IMR-90 (cell line): ENCODE results near the gene ARHGEF3. TPM values are rescaled to one million over a fixed set of nuclear protein-coding genes. Genes with fewer than 3 reads are reported as not detected.

ENCODE experiments used
- ATAC-seq: fragments of 200-7000 bp; cut with Tn5 transposase; 2 replicates; pipeline ENCODE4 v1.9.1; 2020; ENCODE audit warnings: low read depth, mild to moderate bottlenecking, moderate library complexity
- BruUV-seq: library from RNA; stranded (reverse); fragments of 400-500 nt; replicated peaks from 2 replicates; lab custom pipeline; 2021; lab: Mats Ljungman, UMichigan
- CTCF ChIA-PET: fragments of 300-600 bp; formaldehyde crosslinking; extraction: SDS; loops from one replicate; lab custom pipeline; 2021; ENCODE audit warnings: antibody characterized with exemption; lab: Yijun Ruan, JAX
- POLR2A ChIA-PET: fragments of 300-600 bp; sonication (Branson Sonifier 250); formaldehyde crosslinking; loops from one replicate; lab custom pipeline; 2022; ENCODE audit warnings: antibody characterized with exemption; ENCODE audit not compliant: unreplicated experiment; lab: Charles Lee
- DNase-seq: peaks from one replicate; pipeline ENCODE4 v3.0.0; 2013
- H2AFZ ChIP-seq: replicated peaks from 2 replicates; pipeline ENCODE3; 2013; ENCODE audit warnings: low read length, mild to moderate bottlenecking; ENCODE audit not compliant: poor library complexity
- H2AK5ac ChIP-seq: 2 replicates; pipeline ENCODE4 v1.6.1; 2013; ENCODE audit warnings: low read depth, low read length, inconsistent platforms
- H2AK9ac ChIP-seq: replicated peaks from 2 replicates; pipeline ENCODE3; 2013; ENCODE audit warnings: mild to moderate bottlenecking, low read depth, low read length, moderate library complexity; ENCODE audit not compliant: poor library complexity
- H2BK120ac ChIP-seq: 2 replicates; pipeline ENCODE4 v1.6.1; 2013; ENCODE audit warnings: low read depth, low read length, inconsistent platforms
- H2BK15ac ChIP-seq: 3 replicates; pipeline ENCODE4 v1.6.1; 2013; ENCODE audit warnings: low read depth, low read length, inconsistent platforms
- H2BK20ac ChIP-seq: 2 replicates; pipeline ENCODE4 v1.6.1; 2013; ENCODE audit warnings: low read depth, mild to moderate bottlenecking, inconsistent platforms, low read length, moderate library complexity
- H2BK5ac ChIP-seq: 2 replicates; pipeline ENCODE4 v1.6.1; 2013; ENCODE audit warnings: mild to moderate bottlenecking, low read depth, low read length, inconsistent platforms; ENCODE audit not compliant: poor library complexity, severe bottlenecking
- H3K14ac ChIP-seq: replicated peaks from 2 replicates; pipeline ENCODE4 v1.6.1; 2013; ENCODE audit warnings: low read depth, low read length, inconsistent platforms
- H3K18ac ChIP-seq: 2 replicates; pipeline ENCODE4 v1.6.1; 2013; ENCODE audit warnings: low read depth, low read length, control low read depth
- H3K23ac ChIP-seq: 2 replicates; pipeline ENCODE4 v1.6.1; 2013; ENCODE audit warnings: low read depth, low read length, inconsistent platforms
- H3K27ac ChIP-seq: 2 replicates; pipeline ENCODE4 v1.5.1; 2013; ENCODE audit warnings: mild to moderate bottlenecking, control low read depth, low read length; ENCODE audit not compliant: insufficient read depth
- H3K27me3 ChIP-seq: 2 replicates; pipeline ENCODE4 v1.6.1; 2013; ENCODE audit warnings: low read length; ENCODE audit not compliant: control insufficient read depth, insufficient read depth
- H3K36me3 ChIP-seq: 2 replicates; pipeline ENCODE4 v1.6.1; 2013; ENCODE audit warnings: low read length, mixed read lengths; ENCODE audit not compliant: control insufficient read depth, insufficient read depth
- H3K4ac ChIP-seq: 2 replicates; pipeline ENCODE4 v1.6.1; 2013; ENCODE audit warnings: low read depth, low read length, inconsistent platforms
- H3K4me1 ChIP-seq: 2 replicates; pipeline ENCODE4 v1.6.1; 2013; ENCODE audit warnings: low read length, mixed read lengths; ENCODE audit not compliant: control insufficient read depth, insufficient read depth
- H3K4me2 ChIP-seq: 2 replicates; pipeline ENCODE4 v1.6.1; 2013; ENCODE audit warnings: low read depth, mild to moderate bottlenecking, control low read depth, low read length, moderate library complexity
- H3K4me3 ChIP-seq: 2 replicates; pipeline ENCODE4 v1.5.1; 2013; ENCODE audit warnings: low read depth, mild to moderate bottlenecking, control low read depth, low read length, moderate library complexity; ENCODE audit not compliant: insufficient read depth
- H3K56ac ChIP-seq: 2 replicates; pipeline ENCODE4 v1.6.1; 2013; ENCODE audit warnings: low read length, inconsistent platforms; ENCODE audit not compliant: insufficient read depth; ENCODE audit errors: extremely low read depth
- H3K79me1 ChIP-seq, 2 experiments: 2 replicates each; pipeline ENCODE4 v1.6.1; 2013; ENCODE audit warnings: low read length in 2 of 2, inconsistent platforms in 1 of 2, low read depth in 1 of 2
- H3K9ac ChIP-seq: 2 replicates; pipeline ENCODE4 v1.6.1; 2013; ENCODE audit warnings: low read depth, low read length, control low read depth
- H3K9me1 ChIP-seq: 2 replicates; pipeline ENCODE4 v1.6.1; 2013; ENCODE audit warnings: low read length, inconsistent platforms; ENCODE audit not compliant: insufficient read depth
- H3K9me3 ChIP-seq: 2 replicates; pipeline ENCODE4 v1.6.1; 2013; ENCODE audit warnings: low read length; ENCODE audit not compliant: control insufficient read depth, insufficient read depth
- H4K20me1 ChIP-seq: 2 replicates; pipeline ENCODE4 v1.6.1; 2013; ENCODE audit warnings: low read length, inconsistent platforms; ENCODE audit not compliant: insufficient read depth
- H4K5ac ChIP-seq: 2 replicates; pipeline ENCODE4 v1.6.1; 2013; ENCODE audit warnings: mild to moderate bottlenecking, low read depth, low read length, control low read depth
- H4K8ac ChIP-seq, 2 experiments: 2 replicates each; pipeline ENCODE4 v1.6.1; 2013; ENCODE audit warnings: low read depth in 2 of 2, low read length in 2 of 2, control low read depth in 1 of 2, inconsistent platforms in 1 of 2
- H4K91ac ChIP-seq: 2 replicates; pipeline ENCODE4 v1.6.1; 2013; ENCODE audit warnings: low read depth, low read length, inconsistent platforms; ENCODE audit not compliant: insufficient read depth
- CEBPB ChIP-seq: IDR thresholded peaks from 2 replicates; pipeline ENCODE4 v1.6.1; 2012; ENCODE audit warnings: low read depth, low read length, improper control_type of control experiment
- RCOR1 ChIP-seq: IDR thresholded peaks from 2 replicates; pipeline ENCODE4 v1.6.1; 2012; ENCODE audit warnings: mild to moderate bottlenecking, low read length, improper control_type of control experiment; ENCODE audit not compliant: insufficient replicate concordance
- SMC3 ChIP-seq: fragments of 150-350 bp; IDR thresholded peaks from 2 replicates; pipeline ENCODE4 v1.6.1; 2016; ENCODE audit warnings: low read depth, mild to moderate bottlenecking, antibody characterized with exemption, low read length, moderate library complexity
- USF2 ChIP-seq: fragments of 150-350 bp; IDR thresholded peaks from 2 replicates; pipeline ENCODE4 v1.6.1; 2017; ENCODE audit warnings: mild to moderate bottlenecking, antibody characterized with exemption, low read length, low read depth
- WGBS, 2 experiments: methylation state at CpG; one replicate each; pipeline versions ENCODE4 v1.1.5 to v1.1.7; 2013; ENCODE audit warnings: missing lambda C conversion rate in 2 of 2; ENCODE audit not compliant: insufficient read length in 1 of 2; ENCODE audit errors: extremely low coverage in 2 of 2; 5-methylcytosine and 5-hydroxymethylcytosine counted together
- dilution Hi-C: fragments of 300-500 bp; cut with HindIII; formaldehyde crosslinking; loops from one replicate; pipeline ENCODE4 v1.14.3; 2018; ENCODE audit warnings: low sequenced_read_pairs; ENCODE audit not compliant: unreplicated experiment
- in situ Hi-C: fragments of 300-500 bp; cut with MboI; formaldehyde crosslinking; loops from 3 replicates; pipeline ENCODE4 v1.14.3; 2019; ENCODE audit warnings: low sequenced_read_pairs, inconsistent platforms, mixed read lengths
- intact Hi-C: fragments of 100-400 bp; cut with micrococcal nuclease; formaldehyde crosslinking; loops from 2 replicates; pipeline ENCODE4 v1.10.0; 2022
- polyA plus RNA-seq, 3 experiments: library from polyadenylated mRNA; depleted of rRNA; stranded (reverse); fragments of >200 nt; gene quantifications; 2 replicates each; pipeline ENCODE4 v1.2.3, GENCODE V29; 2012; ENCODE audit warnings: low replicate concordance in 1 of 3
- total RNA-seq: library from RNA; depleted of rRNA; stranded (reverse); fragments of >200 nt; gene quantifications from 2 replicates; pipeline ENCODE4 v1.2.3, GENCODE V29; 2012

The ARHGEF3 gene
- total and polyA plus RNA-seq, 2 of the 4 experiments (the other 2 are of a cell fraction), result 2.1 to 2.3 TPM

- Histone ChIP-seq H3K14ac (no peak overlapping the region), H3K9me3 (no peaks in the 10 kb centered on the region), H4K5ac (no peak overlapping the region), H2BK15ac (no peak overlapping the region), H3K9ac (no peak overlapping the region), H2BK20ac (no peak overlapping the region), H3K18ac (no peak overlapping the region), H2AK9ac (no peak overlapping the region), H2BK5ac (no peak overlapping the region), H3K36me3 (peaks cover 2% of the 10 kb centered on the region; the same call in 1 of the 2 replicates), H3K9me1 (no peaks in the 10 kb centered on the region), H2AFZ (no peak overlapping the region), H3K4me2 (no peak overlapping the region), H3K4me3 (no peak overlapping the region), H4K91ac (no peak overlapping the region), H3K4me1 (no peaks in the 10 kb centered on the region), H3K56ac (no peak overlapping the region), H3K23ac (no peak overlapping the region), H3K4ac (no peak overlapping the region), H3K27me3 (no peaks in the 10 kb centered on the region), H2AK5ac (no peak overlapping the region), H3K27ac (no peak overlapping the region), H4K20me1 (no peaks in the 10 kb centered on the region), H3K79me1 (no peaks in the 10 kb centered on the region), H4K8ac (no peak overlapping the region), H2BK120ac (no peak overlapping the region)
- BruUV-seq, result no TSS peak
- no CpG with 5 or more reads among the region's 3 CpGs for WGBS, 2 experiments
- no peak for DNase-seq
- POLR2A ChIA-PET, result no interaction called here
- ATAC-seq, result no peak
- intact Hi-C loops, result no loop called here
- in situ Hi-C loops, result no loop called here
- TF ChIP-seq USF2, result no peak
- no peak for TF ChIP-seq CEBPB
- TF ChIP-seq RCOR1, result no peak
- TF ChIP-seq SMC3, result no peak
- CTCF ChIA-PET, result no interaction called here
- dilution Hi-C loops, result no loop called here
These were observed 58.9 kb downstream of the ARHGEF3 start for GRCh38 chr3:56742887-56743286.
